Mucosa of gallbladder (tissue), 1 donor: Measurements from ENCODE around the gene PPY. TPM values are rescaled to one million over a fixed set of nuclear protein-coding genes. Genes with fewer than 3 reads are reported as not detected.
"Not testable (repeated sequence)": the region's sequence is repeated elsewhere in the genome, so short reads cannot be mapped to it uniquely, and the experiment has no call there.

Experiments used
- DNase-seq: peaks from one replicate; pipeline ENCODE4 v3.0.0-alpha.2; 2020; ENCODE audit warnings: low spot score
- total RNA-seq: library from RNA; stranded (reverse); gene quantifications from one replicate; pipeline ENCODE4 v1.2.1, GENCODE V29; 2021
- donor health status: DM: no; HTN: no; CAD: no.

PPY gene
- total RNA-seq, 1 donor from 2014 or later, result not detected

DNA sequence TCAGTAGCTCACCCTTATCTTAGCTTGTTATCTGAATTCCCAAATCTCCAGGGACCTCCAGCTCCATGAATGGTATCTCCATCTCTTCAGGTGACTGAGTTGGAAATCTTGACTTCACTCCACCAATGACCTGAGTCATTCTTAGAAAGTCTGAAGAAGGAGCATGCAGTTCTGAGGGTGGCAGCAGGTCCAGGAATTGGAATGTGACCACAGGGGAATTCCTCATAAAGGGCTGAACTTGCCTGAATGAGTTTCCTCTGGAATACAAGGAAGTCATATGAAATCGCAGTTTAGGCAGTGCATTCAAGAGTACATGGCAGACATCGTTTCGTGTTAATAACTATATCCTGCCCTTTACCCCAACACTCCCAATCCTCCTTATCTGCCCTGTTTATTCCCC is 24.0 kb upstream of the PPY start:
- DNase-seq, result no peak

DNA sequence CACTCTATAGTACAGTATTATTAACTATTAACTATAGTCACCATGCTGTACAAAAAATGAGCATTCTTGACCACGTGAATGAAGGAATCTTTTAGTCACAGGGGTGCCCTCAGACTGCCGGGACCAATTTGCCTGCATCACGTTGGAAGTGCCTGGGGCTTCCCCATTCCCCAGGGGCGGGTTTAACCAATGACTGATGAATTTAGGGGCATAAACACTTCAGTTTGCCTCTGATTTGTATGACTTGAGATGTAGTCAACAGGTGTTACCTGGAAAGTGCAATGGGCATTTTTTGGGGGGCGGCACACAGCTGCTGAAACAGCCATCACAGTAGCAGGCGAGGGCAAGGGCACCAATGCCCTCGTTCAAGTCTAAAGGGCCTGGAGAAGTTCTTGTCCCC is 20.2 kb upstream of the PPY start:
- DNase-seq, result no peak

DNA sequence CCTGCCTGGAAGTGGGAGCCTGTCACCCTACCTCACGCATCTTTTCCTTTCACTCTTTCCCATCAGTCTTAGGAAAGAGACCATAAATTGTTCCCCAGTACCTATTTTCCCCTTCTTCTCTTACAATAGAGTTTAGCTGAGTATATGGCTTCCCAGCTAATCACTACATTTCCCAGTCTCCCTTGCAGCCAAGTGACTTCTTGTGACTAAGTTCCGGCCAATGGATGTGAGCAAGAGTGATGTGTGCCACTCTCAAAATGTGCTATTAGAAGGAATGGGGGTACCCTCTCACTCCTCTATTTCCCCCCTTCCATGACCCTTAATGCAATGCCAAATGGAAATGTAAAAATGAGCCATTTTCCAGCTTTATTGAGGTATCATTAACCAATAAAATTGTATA is 19.7 kb upstream of the PPY start:
- no peak for DNase-seq

DNA sequence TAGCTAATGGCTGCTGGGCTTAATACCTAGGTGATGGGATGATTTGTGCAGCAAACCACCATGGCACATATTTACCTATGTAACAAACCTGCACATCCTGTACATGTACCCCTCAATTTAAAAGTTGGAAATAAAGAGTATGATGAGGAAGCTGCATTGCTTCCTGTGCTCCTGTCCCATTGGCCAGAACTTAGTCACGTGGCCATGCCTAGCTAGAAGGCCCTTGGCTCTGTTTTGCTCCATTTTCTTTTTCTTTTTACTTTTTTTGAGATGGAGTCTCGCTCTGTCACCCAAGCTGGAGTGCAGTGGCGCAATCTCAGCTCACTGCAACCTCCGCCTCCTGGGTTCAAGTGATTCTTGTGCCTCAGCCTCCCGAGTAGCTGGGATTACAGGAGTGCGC is 19.0 kb upstream of the PPY start:
- not testable (repeated sequence) for DNase-seq

DNA sequence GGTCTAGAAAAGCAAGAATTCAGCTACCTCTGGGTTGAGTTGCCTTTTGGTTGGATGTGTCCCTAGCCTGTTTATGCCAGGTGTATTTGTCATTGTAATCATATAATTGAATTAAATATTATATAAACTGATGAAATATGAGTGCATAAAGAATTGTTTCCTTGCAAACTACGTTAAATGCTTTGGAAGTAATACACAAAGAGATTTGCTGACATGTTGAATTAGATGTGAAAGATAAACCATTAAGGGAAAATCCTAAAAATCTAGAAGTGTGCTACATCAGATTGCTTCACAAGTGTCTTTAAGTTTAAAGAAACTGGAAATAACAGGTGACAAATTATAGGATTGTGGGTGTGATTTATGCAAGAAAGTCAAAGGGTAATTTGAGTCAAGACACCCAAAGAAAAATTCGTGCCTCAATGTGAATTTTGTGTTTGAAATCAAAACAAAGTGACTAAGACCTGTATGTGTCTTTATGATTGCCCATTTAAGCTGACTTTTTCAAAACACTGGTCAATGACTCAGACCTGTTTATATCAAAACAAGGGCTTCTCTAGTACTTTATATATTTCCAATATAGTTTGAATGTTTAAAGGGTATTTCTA is 16.6 kb upstream of the PPY start:
- no peak for DNase-seq

DNA sequence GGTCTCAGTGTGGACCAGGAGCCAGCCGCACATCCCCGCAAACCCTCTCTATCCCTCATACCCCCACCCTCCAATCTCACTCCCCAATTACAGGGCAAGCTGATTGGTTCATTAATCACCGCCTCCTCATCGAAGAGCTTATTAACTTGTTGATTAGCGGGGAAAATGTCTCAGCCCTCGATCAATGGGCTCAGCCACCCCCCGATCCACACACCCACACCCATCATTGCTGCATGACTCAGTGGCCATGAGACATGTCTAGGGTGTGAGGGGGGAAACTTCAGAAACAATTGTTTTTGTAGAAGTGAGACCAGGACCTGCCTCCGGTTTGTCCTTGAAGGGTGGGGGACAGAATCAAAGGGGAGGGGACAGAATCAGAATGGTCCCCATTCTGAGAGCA is 13.9 kb upstream of the PPY start:
- no peak for DNase-seq

DNA sequence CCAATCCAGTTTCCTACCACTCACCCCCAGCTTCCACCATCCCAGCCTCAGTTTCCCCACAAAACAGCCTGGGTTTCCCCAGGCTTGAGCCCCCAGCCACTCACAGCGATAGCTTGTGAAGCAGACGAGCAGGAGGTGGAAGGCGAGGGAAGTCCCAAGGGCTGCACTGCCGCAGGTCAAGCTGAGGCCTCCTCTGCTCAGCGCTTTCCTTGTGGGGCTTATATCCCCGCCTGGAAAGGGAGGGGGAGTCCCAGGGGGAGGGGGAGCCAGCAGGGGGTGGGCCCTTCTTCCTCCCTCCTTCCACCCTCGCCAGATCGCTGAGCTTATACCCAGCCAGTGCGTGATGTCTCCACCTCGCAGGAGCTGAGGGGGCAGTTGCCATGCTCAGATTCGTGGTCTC is 11.5 kb upstream of the PPY start, which contains the start of gene PYY:
PYY (minus strand) TSS at position 195 of the 400 bp plus-strand sequence. CDS start 457 bp downstream, outside the sequence.
- no peak for DNase-seq

DNA sequence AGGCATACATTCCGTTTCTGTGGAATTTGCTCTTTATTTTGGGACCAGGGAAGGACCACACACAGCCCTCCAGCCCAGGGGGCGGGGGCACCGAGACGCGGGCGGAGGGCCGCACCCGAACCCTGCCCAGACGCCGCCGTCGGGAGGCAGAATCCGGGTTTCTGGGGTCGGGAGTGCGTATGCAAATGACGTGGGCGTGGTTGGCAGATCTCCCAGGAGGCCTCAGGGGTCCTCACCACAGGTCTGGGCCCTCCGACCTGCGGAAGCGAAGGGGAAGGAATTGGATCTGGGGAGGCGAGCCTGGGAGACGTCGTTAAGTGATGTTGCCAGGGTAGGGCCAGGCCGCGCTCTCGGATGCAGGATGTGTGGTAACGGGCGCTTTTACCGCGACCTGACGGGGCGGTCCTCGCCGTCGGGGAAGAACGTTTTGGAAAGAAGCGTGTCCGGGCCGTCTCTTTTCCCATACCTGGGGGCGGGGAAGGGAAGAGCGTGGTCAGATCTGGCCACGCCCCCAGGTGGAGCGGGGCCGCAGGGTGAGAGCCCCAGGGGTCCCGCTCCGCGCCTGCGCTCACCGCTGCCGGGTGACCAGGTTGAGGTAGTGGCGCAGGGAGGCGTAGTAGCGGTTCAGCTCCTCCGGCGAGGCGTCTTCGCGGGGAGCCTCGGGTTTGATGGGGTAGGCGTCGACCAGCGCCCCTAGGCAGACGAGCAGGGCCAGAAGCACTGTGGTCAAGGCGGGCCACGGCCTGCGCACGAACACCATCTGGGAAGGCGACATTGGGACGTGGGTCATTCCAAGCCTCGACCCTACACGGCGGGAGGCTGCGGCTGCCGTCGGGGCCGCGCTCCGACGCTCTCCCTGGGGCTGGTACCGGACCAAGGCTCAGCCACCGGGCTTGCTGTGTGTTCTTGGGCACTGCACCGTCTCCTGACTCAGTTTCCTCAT is 10.7 kb upstream of the PPY start:
- DNase-seq, result no peak

DNA sequence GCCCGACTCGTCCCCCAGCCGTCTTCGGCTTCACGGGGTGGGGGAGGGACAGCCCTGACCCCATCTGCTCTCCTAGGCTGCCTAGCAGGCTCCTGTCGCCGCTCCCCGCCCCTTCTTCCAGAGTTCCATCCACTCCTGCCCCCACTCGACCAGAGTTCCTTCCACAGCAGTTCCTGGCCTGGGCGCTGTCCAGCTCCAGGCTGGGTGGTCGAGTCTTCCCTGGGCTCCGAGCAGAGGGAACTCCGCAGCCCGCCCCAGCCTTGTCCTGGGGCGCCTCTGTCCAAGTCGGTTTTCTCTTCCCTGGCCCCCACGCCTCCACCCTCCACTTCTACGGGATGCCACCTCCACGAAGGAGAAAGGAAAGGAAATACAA is 10.1 kb upstream of the PPY start:
- no peak for DNase-seq

DNA sequence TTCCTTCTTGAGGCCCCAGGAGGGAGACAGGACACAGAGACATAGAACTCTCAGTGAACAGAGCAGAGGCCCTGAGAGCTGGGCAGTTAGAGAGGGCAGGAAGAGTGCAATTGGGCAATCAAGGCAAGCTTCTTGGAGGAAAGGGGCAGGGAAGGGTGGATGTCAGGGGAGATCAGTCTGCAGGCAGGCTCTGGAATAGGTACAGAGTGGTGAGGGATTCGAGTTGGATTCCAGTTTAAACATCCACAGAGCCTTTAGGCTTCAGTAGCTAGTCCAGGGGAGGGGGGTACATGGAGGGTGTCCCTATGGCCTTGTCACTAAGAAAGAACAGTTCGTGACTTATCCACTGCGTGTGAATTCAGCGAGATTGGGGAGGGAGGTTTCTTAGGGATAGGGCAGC is 9.5 kb upstream of the PPY start:
- no peak for DNase-seq

DNA sequence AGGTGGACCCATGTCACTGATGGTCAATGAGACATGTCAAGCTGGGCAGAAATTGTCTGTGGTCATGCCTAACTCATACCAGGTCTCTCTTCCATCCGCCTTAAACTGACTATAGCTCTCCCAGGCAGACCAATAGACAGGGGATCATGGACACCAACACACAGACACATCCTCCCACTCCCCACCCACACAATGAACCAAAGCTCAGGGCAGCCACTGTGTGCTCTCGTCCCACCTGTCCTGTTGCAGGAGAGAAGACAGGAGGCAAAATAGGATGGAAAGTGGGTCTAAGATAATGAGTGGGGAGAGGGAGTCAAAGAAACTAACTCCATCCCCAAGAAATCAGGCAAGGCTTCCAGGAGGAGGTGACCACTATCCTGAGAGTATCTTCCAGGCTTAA is 8.3 kb upstream of the PPY start:
- no peak for DNase-seq

DNA sequence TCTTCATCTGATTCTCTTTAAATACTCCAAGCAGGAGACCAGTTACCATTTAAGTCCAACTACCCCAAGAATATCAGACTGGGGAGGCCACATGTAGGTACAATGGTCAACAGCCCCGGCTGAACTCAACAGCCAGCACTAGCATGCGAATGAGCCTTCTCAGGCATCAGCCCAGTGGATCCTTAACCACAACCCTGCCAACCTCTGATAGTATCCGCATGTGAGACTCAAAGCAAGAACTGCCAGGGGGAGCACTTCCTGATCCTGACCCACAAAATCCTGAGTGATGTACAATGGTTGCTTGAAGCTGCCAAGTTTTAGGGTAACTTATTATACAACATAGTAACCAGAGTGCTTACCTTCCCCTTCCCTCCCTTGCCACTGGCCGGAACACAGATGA is 7.5 kb upstream of the PPY start:
- no peak for DNase-seq

DNA sequence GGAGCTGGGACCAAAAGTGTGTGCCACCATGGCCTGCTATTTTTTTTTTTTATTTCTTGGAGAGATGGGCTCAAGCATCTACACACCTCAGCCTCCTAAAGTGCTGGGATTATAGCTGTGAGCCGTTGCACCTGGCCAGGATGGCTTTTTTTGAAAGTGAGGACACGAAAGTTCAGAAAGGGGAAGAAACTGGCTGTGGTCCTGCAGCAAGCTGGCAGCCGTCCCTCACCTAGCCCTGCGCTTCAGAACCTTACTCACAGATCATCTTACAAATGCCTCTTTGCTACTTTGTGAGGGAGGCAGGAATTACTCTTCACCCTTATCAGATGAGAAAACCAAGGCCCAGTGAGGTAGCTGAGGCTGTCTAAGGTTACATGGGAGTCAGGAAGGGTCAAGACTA is 4.5 kb upstream of the PPY start:
- no peak for DNase-seq

DNA sequence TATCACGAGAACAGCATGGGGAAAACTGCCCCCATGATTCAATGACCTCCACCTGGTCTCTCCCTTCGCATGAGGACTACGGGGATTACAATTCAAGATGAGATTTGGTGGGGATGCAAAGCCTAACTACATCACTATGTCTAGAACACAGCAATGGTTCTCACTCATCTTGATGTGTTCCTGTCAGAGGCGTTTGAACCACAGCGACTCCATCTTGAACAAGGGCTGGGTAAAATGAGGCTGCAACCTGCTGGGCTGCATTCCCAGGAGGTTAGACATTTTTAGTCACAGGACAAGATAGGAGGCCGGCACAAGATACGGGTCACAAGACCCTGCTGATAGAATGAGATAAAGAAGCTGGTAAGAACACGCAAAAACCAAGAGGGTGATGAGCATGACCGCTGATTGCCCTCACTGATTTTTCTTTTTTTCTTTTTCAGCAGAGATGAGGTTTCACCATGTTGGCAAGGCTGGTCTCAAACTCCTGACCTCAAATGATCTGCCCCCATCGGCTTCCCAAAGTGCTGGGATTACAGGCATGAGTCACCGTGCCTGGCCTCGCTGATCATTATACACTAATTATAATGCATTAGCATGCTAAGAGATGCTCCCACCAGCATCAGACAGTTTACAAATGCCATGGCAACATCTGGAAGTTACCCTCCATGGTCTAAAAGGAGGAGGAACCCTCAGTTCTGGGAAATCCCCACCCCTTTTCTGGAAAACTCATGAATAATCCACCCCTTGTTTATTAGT is 3.0 kb upstream of the PPY start:
- DNase-seq, result no peak

DNA sequence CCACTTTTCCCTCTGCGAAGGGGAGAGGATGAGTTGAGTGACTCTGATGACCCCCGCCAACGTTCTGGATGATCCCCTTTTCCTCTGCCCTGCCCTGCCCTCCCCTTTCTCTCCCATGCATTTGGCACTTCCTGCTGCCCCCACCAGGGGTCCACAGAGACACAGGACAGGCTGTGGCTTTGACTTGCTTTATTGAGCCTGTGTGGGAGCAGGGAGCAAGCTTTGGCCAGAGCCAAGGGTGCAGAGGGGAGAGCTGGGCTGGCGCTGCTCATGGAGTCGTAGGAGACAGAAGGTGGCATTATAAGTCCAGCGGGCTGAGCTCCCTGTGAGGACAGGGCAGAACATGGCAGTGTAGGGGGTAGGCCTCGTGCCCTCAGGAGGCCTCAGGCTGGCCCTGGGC is 1.6 kb downstream of the PPY start:
- no peak for DNase-seq

DNA sequence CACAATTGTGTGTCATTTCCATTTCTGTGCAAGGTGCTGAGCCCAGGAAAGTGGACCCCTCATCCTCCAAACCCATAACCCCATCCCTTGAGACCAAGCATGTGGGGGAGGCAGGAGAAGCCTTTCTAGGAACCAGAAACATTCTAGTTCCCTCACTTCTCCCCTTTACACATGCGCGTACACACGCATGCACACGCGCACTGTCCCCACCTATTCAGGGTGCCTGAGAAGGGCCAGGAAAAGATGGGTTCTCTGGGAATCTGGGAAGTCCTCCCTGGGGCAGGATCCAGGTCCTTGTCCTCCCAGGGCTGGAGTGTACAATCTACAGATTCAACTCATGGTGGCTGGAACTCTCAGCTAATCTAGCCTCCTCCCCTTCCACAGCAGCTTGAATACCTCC is 2.4 kb downstream of the PPY start:
- no peak for DNase-seq

DNA sequence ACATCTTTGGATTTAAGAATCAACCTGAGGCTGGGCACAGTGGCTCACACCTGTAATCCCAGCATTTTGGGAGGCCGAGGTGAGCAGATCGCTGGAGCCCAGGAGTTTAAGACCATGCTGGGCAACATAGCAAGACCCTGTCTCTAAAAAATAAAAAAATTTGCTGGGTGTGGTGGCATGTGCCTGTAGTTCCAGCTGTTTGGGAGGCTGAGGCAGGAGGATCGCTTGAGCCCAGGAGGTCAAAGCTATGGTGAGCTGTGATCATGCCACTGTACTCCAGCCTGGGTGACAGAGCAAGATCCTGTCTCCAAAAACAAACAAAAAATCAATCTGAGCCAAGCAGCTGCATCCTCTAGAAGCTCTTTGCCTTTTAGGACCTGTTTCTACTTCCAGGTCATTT is 2.8 kb downstream of the PPY start:
- DNase-seq, result not testable (repeated sequence)

DNA sequence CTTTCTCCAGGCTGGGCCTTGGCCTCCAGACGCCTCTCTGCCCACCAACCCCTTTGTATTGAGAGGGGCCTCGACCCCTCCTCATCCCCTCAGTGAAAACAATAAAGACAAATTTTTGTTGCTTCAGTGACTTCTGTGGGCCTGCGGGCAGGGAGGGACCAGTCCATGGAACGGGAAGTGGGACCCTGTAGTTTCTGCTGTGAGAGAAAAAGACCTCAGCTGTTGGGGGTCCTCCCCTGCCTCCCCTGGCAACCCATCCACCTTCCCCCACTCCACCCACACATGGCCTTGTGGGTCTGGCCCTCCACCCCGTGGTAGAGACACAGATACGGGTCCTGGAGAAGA is 3.5 kb downstream of the PPY start:
- DNase-seq, result no peak

DNA sequence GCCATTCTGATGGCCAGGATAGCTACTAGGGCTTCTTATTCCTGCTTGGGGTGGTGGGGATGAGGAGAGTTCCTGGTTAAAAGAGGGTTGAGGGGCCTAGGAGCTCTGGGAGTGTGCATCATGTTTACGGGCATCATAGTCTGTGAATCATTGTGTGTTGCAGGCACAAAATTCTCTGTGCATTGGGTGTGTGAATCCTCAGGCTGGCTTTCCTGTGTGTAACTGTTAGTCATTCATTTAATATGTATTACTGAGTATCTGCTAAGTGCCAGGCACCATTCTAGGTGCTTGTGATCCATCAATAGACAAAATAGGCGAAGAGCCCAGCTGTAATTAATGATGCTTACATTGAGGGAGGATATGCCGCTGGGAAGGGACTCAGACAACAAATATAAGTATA is 5.8 kb downstream of the PPY start:
- DNase-seq, result no peak

DNA sequence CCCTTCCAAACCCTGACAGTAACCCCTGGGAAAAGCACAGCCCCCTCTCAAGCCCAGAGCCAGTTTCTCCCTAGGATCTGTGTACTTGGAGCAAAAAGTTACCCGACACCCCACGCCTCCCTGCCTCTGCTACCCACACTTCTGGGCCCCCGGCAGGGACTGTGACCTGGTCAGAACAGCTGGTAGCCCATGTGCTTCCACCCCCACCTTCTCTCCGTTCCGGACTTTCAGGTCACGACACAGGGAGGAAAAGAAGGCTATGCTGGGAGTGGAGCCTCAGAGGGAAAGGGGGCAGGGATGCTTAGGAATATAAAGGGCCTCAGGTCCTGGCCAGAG is 6.4 kb downstream of the PPY start:
- no peak for DNase-seq

DNA sequence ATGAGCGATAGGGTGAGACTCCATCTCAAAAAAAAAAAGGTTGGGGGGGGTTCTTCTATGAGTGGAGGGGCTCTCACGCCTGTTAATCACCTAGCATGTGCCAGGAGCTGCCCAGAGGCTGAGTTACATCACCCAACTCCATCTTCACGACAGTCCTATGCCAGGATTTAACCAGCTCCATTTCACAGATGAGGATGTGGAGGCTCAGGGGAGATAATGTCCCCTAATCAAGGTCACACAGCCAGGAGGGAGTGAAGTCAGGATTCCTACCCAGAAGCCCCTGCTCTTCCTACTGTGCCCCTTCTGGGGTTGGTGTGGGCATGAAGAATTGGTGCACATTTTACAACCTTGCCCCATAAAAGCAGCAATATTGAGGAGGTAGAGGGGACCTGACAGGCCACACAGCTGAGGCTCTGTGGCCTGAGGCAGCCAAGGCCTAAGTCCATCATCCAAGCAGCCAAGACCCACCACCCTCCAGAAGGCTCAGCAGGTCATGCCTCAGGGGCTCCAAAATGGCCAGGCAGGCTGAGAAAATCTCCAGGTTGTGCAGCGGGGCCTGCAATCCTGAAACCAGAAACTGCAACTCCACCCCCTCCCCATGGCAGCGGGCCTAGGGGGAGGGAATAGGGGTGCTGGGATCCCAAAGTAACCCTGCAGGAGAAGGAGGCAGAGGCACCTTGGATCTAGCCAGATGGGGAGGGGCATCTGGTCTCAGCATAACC is 6.9 kb downstream of the PPY start:
- DNase-seq, result no peak

DNA sequence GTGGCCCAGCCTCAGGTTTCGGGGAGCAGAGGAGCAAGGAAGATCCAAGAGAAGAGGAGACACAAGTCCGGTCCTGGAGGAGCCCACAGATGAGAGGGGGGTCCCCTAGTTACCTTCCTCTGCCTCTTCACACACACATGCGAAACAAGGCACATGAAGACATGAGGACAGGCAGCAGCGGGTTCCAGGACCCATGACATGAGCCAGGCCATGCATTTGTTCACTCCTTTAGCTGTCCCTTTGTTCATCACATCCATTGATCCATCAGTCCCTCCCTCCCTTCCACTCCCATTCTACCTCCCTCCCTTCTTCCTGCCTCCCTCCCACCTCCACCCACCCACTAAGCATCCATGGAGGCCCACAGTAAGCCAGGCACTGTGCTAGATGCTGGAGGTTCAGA is 9.4 kb downstream of the PPY start:
- DNase-seq, result no peak
